ENCODE measurements around the gene MTFR2.

Gene MTFR2

DNA sequence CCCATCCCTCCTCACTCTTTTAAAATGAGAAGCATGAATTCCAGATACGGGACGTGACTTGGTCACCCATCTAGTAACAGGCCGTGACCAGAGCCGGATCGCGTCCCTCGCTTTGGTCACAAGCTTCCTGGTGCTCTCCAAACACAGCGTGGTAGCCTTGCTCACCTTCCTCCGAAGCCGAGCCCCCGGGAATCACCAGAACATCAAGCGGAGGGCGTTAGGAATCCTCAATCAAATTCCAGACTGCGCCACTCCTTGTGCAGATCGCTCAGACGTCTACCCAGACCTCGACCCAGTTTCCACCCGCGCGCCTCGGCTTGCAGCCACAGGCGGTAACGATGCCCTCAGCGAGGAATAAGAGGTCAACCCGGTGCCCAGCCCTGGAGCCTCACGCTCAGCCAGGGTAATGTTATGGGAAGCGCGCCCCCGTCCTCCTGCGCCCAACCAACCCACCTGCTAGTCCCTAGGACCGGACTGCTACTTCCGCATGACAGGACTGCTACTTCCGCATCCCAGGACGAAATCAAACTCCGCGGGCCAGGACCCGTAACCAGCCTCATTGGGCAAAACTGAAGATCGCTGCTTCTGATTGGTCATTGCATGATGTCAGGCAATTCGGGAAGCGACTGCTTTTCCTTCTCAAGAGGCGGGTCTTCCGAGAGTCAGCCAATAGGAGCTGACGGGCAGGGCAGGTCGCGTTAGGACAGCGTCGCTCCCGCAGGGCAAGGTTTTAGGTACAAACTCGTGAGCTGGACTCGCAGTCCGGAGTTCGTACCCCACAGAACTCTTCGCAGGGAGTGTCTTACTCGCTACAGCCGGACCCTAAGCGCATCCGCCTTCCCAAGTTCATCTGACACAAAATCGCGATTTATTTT, at the start of gene MTFR2:
Gene MTFR2 (minus strand): TSS at position 501 of the 875 bp plus-strand sequence. CDS start 1,212 bp downstream, outside the sequence.
- DNase-seq (ENCODE audit: low read depth), result peak; percentile 84

GRCh38 chr6:136294621-136295020, 44.5 kb upstream of the MTFR2 start:
- no peak for DNase-seq (ENCODE audit: low read depth)

DNA sequence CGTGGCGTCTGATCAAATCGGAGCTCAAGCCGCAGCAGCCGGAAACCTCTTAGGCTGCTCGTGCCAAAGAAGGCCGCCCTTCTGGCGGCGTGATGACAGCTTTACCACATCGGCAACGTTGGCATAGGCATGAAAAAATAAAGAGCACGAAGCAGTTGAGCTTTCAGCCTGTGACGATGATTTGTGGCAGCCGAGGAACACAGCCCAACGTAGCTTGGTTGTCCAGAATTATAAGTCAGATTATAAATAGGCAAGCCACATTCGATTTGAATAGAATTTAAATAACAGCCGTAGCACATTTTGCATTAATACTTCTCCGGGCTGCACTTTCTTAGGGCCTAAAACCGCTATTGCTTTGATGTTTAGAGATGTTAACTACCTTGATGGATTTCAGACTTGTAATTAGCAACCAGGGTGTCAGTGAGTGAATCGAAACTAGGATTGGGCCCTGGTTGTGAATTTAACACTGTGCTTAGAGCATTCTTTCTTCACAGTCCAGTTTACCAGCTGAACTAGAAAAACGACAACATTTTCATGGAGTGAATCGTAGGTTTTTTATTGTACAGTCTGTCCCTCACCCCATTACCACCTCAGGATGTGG, 40.4 kb upstream of the MTFR2 start:
- peak; percentile 62 for DNase-seq (ENCODE audit: low read depth)

DNA sequence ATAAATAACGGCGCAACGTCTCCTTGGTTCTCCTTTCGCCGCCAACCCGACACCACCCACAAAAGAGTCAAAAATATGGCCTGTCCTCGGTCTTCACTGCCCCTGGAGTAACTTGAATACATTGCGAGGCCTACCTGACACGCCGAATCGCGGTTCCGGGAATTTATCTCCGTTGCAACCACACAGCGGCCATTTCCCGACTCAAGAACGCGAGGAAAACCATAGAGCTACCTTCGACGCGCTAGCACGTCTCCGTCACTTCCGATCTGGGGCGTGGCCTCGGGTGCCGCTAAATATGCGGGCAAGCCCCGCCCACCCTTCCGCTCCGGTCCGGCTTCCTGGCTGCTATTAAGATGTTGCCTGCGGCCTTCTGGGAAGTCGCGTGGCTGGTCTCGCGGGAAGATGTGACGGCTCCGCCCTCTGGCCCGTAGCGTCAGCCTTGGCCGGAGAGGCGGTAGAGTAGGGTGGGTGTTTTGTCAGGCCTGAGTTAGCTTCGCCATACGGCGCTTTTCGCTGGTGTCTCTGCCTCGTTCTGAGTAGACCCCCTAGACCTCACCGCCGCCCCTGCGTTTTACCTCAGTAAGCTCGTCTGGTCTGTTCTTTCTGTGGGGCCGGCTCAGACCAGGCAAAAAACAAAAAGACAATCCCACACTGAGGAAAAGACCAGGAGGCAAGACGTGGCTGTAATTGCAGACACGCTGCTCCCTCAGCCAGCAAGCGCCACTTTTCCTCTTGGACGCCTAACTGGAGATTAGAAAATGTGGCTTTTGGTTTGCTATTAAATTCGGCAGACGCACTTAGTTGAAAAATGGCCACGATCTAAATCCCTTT, 39.7 kb upstream of the MTFR2 start, which contains the start of gene BCLAF1:
Gene BCLAF1 (minus strand): TSS at position 268 of the 831 bp plus-strand sequence. CDS start 9,980 bp downstream, outside the sequence.
- DNase-seq (ENCODE audit: low read depth), result peak; percentile 98

GRCh38 chr6:136289327-136289578, 39.1 kb upstream of the MTFR2 start:
- DNase-seq (ENCODE audit: low read depth), result peak; percentile 78

- peak; percentile 78 for DNase-seq (ENCODE audit: low read depth)
Measured at GRCh38 chr6:136288566-136289326, 38.6 kb upstream of the MTFR2 start.

GRCh38 chr6:136284909-136285308, 34.8 kb upstream of the MTFR2 start:
- no peak for DNase-seq (ENCODE audit: low read depth)

- DNase-seq (ENCODE audit: low read depth), result no peak
Measured at GRCh38 chr6:136282906-136283305, 32.8 kb upstream of the MTFR2 start.

- no peak for DNase-seq (ENCODE audit: low read depth)
Measured at GRCh38 chr6:136280032-136280609, 30.0 kb upstream of the MTFR2 start.

DNA sequence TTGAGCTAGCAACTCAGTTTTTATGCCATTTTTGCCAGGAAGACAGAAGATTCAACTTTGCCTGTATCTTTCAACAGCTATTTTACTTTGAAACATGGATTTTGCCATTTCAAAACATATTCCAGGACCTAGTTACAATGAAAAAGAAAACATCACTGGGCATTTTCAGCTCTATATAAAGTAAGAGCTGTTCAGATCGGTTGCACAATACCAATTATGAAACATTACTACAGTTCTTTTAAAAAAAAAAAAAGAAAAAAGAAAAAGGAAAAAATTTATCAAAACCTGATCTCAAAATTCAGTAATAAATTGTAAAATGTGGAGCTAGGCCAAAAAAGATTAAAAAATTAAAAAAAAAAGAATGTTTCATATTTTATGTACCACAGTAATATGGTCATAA, 24.0 kb upstream of the MTFR2 start:
- no peak for DNase-seq (ENCODE audit: low read depth)

DNA sequence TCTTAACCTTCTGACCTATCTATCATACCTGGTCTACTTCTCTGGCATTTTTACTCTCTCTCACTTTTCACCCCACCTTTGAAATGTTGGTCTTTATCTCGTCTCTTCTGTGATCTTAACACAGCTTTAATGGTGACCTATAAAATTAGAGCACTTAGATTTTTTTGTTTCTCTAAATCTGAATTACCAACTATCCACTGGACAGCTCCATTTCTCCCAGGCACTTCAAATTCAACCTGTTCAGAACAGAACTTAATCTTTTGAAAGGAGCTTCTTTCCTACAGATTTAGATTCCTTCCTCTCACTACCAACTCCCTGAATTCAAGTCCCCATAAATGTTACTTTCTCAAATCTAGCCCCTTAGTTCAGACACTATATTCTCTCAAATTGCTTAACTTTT, 15.0 kb upstream of the MTFR2 start:
- no peak for DNase-seq (ENCODE audit: low read depth)

DNA sequence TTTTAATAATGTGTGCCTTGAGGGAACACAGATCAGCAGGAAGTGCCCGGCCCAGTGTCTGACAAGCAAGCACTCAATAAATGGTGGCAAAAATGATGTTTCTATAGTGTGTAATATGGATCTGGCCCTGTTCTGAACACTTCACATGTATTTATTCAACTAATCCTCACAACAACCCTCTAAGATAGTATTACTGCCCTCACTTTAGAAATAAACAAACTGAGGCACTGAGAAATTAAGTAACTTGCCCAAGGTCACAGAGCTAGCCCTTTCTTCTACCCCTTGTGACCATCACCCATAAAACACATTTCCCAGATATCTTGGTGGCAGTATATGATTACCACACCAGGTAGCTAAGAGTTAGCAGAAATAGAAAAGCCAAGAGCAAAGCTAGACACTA, 12.8 kb upstream of the MTFR2 start:
- no peak for DNase-seq (ENCODE audit: low read depth)

GRCh38 chr6:136254851-136255466, 4.8 kb upstream of the MTFR2 start:
- DNase-seq (ENCODE audit: low read depth), result no peak

DNA sequence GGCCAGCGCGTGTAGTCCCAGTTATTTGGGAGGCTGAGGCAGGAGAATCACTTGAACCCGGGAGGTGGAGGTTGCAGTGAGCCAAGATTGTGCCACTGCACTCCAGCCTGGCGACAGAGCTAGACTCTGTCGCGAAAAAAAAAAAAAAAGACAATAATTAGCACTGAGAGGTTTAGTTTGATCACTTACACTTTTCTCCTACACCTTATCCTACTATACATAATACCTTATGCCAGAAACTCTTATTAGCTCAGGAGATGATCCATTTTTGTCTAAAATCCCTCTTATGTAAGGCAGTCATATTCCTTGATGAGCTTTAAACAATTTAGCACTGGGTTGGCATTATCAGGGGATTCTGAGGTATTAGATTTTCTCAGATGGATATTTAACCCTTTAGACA, 3.6 kb upstream of the MTFR2 start:
- DNase-seq (ENCODE audit: low read depth), result no peak

- no peak for DNase-seq (ENCODE audit: low read depth)
Measured at GRCh38 chr6:136252441-136252840, 2.3 kb upstream of the MTFR2 start.

- no peak for DNase-seq (ENCODE audit: low read depth)
Measured at GRCh38 chr6:136251394-136251793, 1.3 kb upstream of the MTFR2 start.

- DNase-seq (ENCODE audit: low read depth), result no peak
Measured at GRCh38 chr6:136250686-136251008, 536 bp upstream of the MTFR2 start.

DNA sequence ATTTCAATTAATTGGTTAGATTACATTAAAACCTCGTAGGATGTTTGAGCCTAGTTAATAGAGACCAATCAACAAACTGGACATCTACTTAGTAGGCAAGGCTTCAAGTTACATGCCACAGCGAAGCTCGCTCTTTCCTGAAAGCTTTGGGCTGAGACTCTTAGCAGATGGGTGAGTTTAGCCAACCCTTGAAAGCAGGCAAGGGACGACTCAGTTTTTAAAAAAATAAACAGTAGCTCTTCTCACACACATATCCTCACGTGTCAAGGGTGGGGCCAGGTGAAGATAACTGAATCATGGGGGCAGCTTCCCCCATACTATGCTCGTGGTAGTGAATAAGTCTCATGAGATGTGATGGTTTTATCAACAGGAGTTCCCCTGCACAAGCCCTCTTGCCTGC, 775 bp downstream of the MTFR2 start:
- DNase-seq (ENCODE audit: low read depth), result no peak

GRCh38 chr6:136244061-136244616, 6.0 kb downstream of the MTFR2 start:
- no peak for DNase-seq (ENCODE audit: low read depth)

GRCh38 chr6:136236466-136237293, 13.4 kb downstream of the MTFR2 start:
- DNase-seq (ENCODE audit: low read depth), result no peak
